ENCODE results near the gene HOMEZ. TPM values are rescaled to one million over a fixed set of nuclear protein-coding genes. Genes with fewer than 3 reads are reported as not detected.

HOMEZ gene
- total RNA-seq, 2 donors from 2014 or later = 16.5 to 21.9 TPM

GRCh38 chr14:23321572-23322547 is 35.9 kb upstream of the HOMEZ start:
- Histone ChIP-seq H3K4me3 (peak overlapping the region; percentile 96), H3K9ac (ENCODE audit: low read depth in 2 of 2, low read length in 2 of 2) (peak overlapping the region; percentile 87 to 91), H3K27me3 (no peaks in the 10 kb centered on the region), H3K27ac (peak overlapping the region; percentile 92), H3K36me3 (peaks cover 10% of the 10 kb centered on the region), H3K4me1 (no peaks in the 10 kb centered on the region), H3K9me3 (no peaks in the 10 kb centered on the region)
- no peak for TF ChIP-seq CTCF (IDR thresholded peaks at IDR 0.05)
- peak; percentile 57 for DNase-seq
- intact Hi-C loops (cut with DNase I) = loop anchor here (10.0 kb wide), 3 partner anchors 57 to 153 kb away; no protein-coding TSS in a partner anchor

- peak within 1 kb of the TSS; percentile 87 to 91 for H3K9ac ChIP-seq (ENCODE audit: low read depth in 2 of 2, low read length in 2 of 2)
- no peaks in the 10 kb centered on the region for H3K4me1 ChIP-seq
- DNase-seq = peak; percentile 100
- H3K36me3 ChIP-seq = peaks cover 10% of the 10 kb centered on the region
- no peaks in the 10 kb centered on the region for H3K9me3 ChIP-seq
- H3K4me3 ChIP-seq = peak within 1 kb of the TSS; percentile 96
- no peaks in the 10 kb centered on the region for H3K27me3 ChIP-seq
- intact Hi-C loops (cut with DNase I) = loop anchor here (10.0 kb wide), 3 partner anchors 56 to 154 kb away; no protein-coding TSS in a partner anchor
- H3K27ac ChIP-seq = peak within 1 kb of the TSS; percentile 93
- TF ChIP-seq CTCF (IDR thresholded peaks at IDR 0.05) = no peak
These were observed 34.9 kb upstream of the HOMEZ start, which contains the start of gene PABPN1 for GRCh38 chr14:23320584-23321571. PABPN1 (plus strand) TSS chr14:23321457; CDS start chr14:23321470, 13 bp downstream.

- Histone ChIP-seq H3K27me3 (no peaks in the 10 kb centered on the region), H3K4me3 (peak overlapping the region; percentile 30), H3K4me1 (no peaks in the 10 kb centered on the region), H3K9me3 (no peaks in the 10 kb centered on the region), H3K9ac (ENCODE audit: low read depth in 2 of 2, low read length in 2 of 2) (peak overlapping the region in 1 of 2 donors; percentile 22), H3K36me3 (peaks cover 9% of the 10 kb centered on the region), H3K27ac (peak overlapping the region; percentile 93)
- no peak for TF ChIP-seq CTCF (IDR thresholded peaks at IDR 0.05)
- intact Hi-C loops (cut with DNase I) = loop anchor here (10.0 kb wide), 3 partner anchors 55 to 155 kb away; no protein-coding TSS in a partner anchor
- peak; percentile 33 for DNase-seq
These were observed 34.0 kb upstream of the HOMEZ start for GRCh38 chr14:23319746-23320583.

- Histone ChIP-seq H3K9me3 (no peaks in the 10 kb centered on the region), H3K27me3 (no peaks in the 10 kb centered on the region), H3K27ac (no peak overlapping the region), H3K36me3 (no peaks in the 10 kb centered on the region), H3K9ac (ENCODE audit: low read depth in 2 of 2, low read length in 2 of 2) (no peak overlapping the region), H3K4me3 (no peak overlapping the region), H3K4me1 (no peaks in the 10 kb centered on the region)
- no peak for TF ChIP-seq CTCF (IDR thresholded peaks at IDR 0.05)
- intact Hi-C loops (cut with DNase I) = no loop called here
- DNase-seq = no peak
These were observed 30.4 kb upstream of the HOMEZ start for GRCh38 chr14:23316300-23316699.
